GM19438 (cell line): ENCODE data around the gene SMIM12.

Experiments
- ATAC-seq: cut with Tn5 transposase; IDR thresholded peaks from one replicate; pipeline ENCODE4 v1.9.1; 2021; ENCODE audit warnings: low read depth; ENCODE audit not compliant: unreplicated experiment

Gene SMIM12, protein sequence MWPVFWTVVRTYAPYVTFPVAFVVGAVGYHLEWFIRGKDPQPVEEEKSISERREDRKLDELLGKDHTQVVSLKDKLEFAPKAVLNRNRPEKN

DNA sequence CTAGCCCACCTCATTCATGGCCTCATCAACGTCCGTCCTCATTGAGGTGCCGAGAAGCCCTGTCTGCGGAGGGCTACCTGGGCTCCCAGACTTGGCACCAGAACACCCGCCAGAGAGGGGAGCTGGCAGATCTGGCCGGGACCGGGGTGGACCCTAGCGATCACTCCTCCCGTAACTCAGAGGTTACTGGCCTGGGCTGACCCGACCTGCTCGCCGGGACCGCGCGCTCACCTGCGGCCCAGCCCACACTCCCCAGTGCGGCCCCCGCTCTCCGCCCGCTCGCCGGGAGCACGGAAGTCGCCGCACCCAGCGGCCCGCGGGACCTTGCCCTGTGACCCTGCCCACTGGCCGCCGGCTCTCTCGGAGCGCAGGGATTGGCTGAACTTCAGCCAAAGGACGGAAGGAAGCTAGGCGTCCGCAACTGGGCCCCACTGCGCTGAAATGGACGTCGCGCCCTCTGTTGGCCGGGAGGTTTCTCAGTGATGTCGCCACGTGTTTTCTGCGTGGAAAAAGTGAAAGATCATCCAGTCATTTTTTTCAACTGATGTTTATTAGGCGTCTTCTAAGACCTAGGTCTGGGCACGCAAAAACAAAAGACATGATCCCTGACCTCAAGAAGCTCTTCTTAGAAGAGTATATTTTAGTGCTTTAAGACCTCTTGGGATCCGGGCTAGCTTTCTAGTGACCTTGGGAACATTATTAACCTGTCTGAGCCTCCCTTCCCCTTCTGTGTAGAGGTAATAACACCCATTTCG, at the start of gene SMIM12:
Gene SMIM12 (minus strand): TSS at position 304 of the 755 bp plus-strand sequence. CDS start 3,772 bp downstream, outside the sequence.
- ATAC-seq: peak; percentile 95

DNA sequence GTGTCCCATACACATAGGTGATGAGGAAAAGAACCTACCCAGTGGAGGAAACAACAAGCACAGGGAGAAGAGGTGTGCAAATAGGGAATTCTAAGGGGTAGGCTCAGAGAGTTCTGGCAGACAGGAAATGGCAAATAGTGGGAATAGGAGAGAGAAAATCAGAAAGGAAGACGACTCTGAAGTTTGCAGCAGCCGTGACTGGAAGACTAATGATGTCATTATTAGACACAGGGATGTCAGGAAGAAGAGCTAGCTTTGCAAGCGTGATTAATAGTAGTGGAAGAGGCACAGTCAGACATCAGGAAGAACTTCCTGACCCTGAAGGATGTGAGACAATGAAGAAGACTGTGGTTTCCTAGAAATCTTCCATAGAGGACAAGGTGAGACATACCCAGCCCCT, 48.8 kb upstream of the SMIM12 start:
- ATAC-seq: no peak

DNA sequence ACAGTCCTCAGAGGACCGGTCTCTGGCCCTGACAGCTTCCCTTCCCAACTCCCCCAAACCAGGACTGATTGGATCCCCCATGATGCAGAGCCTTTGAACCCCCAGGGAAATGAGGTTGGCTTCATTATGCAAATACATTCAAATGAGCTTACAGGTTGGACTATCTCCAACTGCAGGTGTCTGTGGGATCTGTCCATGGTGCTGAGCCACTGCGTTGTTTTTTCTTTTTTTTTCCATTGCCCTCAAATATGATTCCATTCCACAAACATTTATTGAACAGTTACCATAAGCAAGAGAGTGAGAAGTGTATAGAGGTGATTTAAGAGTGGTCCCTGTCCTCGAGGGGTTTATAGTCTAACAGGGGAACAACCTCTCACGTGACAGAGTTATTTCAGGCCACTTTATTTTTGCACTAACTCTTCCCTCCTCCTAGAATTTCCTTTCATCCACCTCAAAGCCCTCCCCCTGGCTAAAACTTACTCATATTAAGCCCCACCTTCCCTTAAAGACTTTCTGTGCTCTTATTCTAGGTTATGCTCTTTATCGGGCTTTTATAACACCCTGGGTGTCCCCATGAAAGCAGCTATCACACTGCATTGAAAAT, 48.0 kb upstream of the SMIM12 start:
- ATAC-seq: no peak

DNA sequence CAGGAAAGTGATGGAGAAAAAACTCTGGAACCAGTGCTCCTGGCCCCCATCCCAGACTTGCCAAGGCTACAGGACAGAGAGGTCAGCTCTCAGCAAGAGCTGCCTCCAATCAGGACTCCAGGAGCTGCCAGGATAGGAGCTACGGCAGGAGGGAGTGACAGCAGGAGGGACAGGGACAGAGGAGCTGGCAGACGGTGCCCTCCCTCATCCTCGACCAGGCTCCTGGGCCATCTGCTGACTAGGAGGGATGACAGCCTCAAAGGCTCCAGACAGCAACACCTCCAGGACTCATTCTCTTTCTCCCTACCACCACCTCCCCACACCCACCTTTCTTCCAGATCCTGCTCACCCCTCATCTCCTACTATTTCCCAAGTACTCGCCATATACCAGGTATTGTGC, 47.2 kb upstream of the SMIM12 start:
- ATAC-seq: no peak

DNA sequence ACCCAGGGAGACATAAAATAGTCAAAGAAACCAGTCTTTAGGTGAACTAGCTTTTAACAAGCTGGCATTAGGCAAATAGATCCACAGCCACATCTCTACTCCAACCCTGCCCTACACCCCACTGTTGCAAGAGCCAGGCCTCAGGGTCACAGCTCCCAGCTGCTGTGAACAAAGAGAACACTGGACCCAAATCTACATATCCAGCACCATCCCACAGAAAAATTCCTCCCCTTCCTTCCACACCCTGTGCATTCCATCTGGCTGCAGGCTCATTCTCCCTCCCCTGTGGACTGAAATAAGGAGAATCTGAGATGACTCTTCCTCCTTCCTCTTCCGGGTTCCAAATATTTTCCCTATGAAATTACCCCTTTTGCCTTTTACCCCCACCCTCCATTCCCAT, 46.7 kb upstream of the SMIM12 start:
- no peak for ATAC-seq

DNA sequence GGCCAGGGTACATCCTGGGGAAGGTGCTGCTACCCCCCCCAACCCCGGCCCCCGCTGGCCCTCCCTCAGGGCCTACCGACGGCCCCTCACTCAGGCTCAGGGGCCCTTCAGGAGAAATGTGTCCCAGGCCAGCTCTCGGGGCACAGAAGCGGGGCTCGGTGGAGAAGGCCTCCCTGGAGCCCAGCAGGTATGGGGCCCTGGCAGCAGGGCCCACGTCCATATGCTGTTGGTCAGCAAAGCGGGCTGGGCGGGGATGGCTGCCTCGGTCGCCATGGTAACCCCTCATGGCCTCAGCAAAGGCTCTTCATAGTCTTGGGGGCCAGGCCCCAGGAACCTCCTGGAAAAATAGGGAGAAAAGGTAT, 45.5 kb upstream of the SMIM12 start:
- ATAC-seq: no peak

DNA sequence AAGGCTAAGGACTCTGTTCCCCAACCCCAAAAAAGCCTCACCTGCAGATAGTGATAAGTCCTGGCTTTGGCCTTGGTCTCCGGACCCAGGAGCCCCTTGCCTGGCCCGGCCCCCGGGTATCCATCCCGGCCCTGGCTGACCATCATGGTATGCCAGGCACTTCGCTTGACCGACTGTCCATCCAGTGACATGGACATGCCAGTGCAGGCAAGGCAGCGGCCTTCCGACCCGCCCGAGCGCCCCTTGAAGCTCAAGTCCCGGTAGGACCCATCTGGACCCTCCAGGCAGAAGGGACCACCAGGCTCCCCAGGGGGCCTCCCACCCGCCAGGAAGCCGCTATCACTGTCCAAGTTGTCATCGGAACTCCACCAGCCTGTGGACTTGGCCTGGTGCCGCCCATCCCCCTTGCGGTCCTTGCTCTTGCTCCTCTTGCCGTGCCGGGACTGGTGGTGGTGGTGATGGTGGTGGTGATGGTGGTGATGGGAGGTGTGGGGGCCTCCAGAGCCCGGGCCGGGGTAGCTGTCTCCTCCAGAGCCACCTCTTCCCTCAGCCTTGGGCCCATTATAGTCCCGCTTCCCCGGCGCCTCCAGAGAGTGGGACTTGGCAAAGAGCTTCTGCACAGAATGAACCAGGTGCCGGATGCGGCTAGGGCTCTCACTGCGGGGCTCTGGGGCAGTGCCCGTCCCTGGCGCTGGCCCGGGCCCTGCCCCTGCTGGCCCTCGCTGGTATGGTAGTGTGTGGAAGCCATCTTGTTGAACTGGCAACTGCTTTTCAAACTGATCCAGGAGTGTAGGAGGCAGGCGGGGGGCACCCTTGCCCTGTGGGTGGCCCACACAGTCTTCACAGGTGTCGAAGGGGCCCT, 44.9 kb upstream of the SMIM12 start:
- ATAC-seq: no peak

DNA sequence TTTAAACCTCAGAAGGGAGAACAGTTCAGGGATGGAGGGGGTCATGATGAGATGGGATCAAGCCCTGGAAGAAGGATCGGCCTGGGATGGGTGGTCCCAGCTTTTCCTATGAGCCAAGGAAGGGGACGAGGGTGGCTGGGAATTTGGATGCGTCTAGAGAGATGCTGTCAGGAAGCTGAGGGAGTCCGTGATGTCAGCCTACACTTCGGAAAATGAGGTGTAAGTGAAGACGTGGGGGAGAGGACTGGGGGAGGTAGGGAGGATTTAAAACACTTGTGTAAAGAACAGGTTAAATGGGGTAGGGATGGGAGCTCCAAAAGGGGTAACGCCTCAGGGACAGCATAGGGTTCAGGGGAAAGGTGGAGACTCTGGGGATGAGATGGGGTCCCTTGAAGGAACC, 42.4 kb upstream of the SMIM12 start:
- no peak for ATAC-seq

DNA sequence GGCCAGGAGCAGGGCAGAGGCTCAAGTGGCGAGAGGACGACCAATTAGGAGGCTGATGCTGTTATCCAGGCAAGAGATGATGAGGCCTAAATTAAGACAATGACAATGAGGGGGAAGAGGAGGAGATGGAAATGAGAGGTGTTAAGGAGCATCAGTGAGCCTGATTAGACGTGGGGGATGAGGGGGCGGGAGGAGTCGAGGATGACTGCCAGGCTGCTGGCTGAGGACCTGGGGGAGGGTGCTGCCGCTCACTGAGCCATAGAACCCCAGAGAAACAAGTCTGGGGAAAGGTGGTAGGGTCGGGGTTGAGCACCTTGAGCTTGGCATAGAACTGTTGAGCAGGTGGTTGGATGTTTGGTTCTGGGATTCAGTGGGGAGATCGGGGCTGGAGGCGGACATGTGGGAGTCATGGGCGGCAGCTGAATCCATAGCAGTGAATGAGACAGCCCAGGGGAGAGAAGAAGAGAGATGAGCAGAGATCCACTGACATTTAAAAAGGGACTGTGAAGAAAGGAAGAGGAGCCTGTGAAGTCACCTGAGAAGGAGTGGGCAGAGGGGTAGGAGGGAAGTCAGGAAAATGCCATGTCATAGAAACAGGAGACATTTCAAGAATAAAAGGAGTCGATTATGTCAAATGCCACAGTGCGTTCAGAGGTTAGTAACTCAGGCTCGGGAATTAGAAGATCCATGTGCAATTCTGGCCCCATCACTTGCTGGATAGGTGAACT, 41.4 kb upstream of the SMIM12 start:
- ATAC-seq: no peak

DNA sequence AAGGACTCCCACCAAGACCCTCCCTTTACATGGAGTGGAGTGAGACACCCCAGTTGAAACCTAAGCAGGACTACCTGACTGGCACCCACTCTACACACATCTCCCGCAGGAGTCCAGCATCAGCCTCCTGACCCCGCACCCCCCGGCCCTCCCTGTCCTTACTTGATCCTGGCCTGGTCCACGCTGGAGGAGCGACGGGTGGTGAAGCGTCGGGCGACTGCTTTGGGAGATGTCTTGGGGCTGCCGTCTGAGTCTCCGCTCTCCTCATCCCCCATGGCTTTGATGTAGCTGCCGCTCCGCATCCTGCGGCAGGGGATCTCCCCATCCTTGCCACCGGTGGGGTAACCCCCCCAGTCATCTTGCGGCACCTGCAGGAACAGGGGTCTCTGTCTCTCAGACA, 40.4 kb upstream of the SMIM12 start:
- ATAC-seq: no peak

DNA sequence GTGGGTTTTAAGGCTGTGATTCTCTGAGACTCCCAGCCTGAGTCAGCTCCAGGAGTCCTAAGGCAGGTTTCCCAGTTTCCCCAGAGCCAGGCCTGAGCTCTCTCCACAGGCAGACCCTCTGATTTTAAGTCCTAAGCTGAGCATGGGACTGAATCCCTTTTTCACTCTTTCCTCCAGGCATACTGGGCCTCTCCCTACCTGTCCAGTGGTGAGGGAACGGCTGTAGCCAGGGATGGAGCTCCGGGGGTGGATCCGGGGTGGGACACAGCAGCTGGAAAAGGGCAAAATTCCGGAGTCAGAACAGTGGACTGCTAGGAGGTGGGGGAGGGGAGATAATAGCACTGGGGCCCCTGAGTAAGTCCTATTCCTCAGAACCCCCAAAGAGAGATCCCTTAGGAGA, 39.9 kb upstream of the SMIM12 start:
- ATAC-seq: no peak

DNA sequence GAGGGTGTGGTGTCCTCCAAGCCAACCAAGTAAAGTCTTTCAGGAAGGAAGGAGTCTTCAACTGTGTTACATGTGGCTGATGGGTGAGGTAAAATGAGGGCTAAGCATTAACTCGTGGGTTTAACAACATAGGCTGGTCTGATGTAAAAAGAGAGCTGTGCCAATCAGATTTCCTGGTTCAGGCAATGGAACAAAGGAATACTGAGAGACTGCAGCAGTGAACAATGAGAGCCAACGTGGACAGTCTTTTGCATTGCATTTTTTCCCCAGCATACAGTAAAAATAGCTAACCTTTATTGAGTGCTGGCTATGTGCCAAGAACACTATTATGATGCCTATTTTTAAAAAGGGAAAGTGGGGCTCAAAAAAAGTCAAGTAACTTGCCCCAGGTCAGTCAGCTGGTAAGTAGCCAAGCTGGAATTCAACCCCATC, 38.8 kb upstream of the SMIM12 start:
- ATAC-seq: no peak

DNA sequence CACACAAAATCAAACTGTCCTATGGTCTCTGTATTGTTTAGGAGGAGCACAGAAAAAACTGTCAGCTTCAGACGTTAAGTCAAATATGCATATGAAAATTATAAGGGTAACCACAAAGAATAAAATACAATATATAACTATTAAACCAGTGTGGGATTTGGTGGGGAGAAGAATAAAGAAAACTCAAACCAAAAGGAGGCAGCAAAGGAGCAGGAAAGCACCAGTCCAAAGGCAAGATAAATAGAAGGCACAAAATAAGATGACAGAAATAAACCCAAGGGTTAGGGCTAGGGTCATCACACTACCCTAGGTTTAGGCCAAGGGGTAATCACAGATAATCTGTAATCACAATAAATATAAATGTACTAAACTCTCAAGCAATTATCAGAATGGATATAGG, 37.1 kb upstream of the SMIM12 start:
- ATAC-seq: no peak

DNA sequence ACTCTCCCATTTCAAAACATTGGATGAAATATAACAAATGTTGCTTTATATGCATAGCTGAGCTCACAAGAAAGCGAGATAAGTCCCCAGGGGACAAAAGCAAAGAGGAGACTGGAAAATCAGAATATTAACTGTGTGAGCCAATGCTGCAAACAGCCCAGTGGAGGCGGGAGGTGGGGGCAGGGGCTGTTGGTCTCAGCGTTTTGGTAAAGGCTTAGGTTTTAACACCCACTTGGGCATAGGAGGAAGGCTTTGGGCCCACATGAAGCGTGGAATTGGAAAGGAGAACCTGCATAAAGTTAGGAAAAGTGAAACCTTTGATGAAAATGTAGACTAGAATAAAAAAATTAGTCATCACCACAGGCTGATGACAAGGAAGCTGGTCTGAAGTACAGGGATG, 30.2 kb upstream of the SMIM12 start:
- no peak for ATAC-seq

DNA sequence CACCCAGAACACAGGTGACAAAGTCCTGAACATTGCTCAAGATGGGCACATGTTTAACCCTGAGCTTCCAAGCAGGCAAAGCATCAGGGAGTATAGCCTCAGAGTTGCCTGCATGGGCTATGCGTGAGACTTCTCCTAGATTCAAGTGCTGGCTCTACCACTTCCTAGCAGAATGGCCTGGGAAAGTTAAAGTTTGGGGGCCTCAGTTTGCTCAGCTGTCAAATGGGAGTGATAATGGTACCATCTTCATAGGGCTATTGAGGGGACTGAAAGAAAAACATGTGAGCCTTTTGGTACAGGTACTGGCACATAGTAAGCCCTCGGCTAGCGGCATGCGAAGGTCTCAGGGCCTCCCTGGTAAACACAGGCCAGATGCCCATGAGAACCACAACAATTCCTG, 28.0 kb upstream of the SMIM12 start:
- no peak for ATAC-seq

DNA sequence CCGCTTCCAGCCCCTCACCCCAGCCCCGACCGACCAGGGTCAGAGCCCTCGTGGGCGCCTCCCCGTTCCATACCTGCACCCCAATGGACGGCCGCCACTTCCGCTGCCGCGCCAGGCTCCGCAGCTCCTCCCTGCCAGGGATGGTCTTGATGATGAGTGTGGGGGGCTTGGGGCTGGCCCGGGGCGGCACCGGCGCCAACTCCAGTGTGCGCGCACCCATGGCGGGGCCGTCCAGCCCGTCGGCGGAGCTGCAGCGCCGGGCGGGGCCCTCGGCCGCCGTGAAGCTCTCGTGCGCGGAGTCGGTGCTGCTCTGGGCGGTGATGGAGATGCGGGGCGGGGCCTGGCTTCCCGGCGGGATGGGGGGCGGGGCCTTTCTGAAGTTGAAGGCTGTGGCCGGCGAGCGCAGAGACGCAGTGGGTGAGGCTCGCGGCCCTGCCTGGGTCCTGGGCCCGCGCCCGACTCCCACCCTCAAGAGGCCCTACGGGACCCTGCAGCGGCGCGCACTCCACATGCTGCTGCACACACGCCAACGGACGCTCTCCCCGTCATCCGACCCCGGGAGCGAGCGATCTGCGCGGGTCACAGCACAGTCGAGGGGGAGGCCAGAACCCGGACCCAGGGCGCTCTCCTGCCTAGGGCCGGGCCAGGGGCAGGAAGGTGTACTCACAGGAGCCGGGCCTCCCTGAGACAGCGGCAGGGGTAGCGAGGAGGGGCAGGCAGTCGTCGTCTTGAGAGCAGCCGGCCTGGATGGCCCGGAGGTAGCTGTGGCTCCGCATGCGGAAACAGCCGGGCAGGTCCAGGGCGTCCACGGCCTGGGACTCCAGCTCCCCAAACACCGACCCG, 26.1 kb upstream of the SMIM12 start:
- ATAC-seq: no peak

DNA sequence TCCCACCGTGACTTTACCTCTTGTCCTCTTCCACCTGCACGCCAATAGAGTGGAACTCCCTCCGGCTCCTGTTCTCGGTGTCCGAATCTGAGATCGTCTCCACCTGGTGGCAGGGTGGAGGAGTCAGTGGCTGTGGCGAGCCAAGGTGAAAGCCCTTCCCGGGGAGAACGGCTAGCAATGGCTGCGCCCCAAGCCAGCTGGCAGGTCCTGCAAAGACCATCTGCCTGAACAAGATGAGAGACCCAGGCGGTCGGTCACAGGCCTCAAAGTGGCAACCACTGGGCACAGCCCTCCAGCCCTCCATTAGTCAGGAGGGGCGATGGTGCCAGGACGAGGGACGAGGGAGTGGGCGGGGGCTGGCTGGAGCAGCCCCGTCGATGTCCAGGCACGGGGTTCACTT, 25.4 kb upstream of the SMIM12 start:
- ATAC-seq: no peak

DNA sequence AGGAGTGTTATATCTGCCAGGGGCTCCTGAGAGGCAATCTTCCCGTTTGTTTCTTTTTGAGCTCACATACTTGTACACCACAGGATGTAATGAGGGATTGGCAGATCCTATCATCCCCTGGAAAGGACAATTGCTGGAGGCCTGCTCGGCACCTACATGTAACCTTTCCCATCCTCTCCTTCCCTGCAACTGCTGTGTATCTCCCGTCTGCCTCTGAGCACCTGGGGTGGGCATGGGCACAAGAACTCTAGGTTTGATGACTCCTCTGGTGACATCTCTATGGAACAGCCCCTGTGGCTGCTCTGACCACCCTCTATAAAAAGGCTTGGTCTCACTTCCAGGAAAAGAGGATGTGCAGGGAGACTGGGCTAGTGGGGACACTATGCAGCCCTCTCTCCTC, 25.0 kb upstream of the SMIM12 start:
- no peak for ATAC-seq

DNA sequence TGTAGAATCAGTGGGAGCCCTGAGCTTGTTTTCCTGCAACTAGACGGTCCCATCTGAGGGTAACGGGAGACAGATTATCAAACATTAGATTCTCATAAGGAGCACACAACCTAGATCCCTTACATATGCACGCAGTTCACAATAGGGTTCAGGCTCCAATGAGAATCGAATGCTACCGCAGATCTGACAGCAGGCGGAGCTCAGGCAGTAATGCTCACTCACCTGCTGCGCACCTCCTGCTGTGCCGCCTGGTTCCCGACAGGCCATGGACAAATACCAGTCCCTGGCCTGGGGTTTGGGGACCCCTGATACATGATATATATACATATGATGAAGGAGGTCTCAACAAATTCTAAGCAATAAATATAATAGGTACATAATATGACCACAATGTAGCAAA, 19.7 kb upstream of the SMIM12 start:
- ATAC-seq: no peak

DNA sequence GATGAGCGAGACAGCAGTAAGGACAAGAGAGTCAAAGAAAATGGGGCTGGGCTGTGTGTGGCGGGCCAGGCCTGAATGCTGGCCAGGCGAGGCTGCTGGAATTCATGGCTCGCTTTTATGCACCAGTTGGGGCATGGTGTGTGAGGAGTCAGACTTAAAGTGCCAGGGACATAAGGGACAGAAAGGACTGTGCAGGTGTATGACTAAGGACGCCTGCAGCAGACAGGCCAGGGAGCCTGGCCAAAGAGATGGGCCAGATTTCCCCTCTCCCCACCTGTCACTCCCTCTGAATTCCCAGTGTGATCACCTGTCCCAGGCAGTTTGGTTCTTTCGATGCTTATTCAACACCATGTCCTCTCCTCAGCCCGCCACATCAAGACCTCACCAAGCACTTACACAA, 16.9 kb upstream of the SMIM12 start:
- ATAC-seq: no peak
